Endothelial cell of umbilical vein (primary cell): ENCODE results near the gene MYH10. TPM values are rescaled to one million over a fixed set of nuclear protein-coding genes. Genes with fewer than 3 reads are reported as not detected.

Experiments used
- BruUV-seq: library from RNA; stranded (reverse); fragments of 400-500 nt; replicated peaks from 2 replicates; lab custom pipeline; 2021; lab: Mats Ljungman, UMichigan
- CTCF ChIA-PET: fragments of 300-600, 350-600 bp; sonication (Branson Sonifier 250); formaldehyde crosslinking; loops from one replicate; lab custom pipeline; 2021; ENCODE audit warnings: antibody characterized with exemption, inconsistent platforms; lab: Charles Lee
- POLR2A ChIA-PET: fragments of 300-600, 350-600 bp; sonication (Branson Sonifier 250); formaldehyde crosslinking; loops from one replicate; lab custom pipeline; 2021; ENCODE audit warnings: antibody characterized with exemption, inconsistent platforms; lab: Charles Lee
- DNase-seq: peaks from one replicate; pipeline ENCODE4 v3.0.0-alpha.2; 2011; ENCODE audit warnings: low read depth, low spot score
- FAIRE-seq: peaks from 2 replicates; lab custom pipeline; 2011; peaks lifted over from hg19 to GRCh38; lab: Jason Lieb, UNC
- H2AFZ ChIP-seq: 2 replicates; pipeline ENCODE4 v1.6.0; 2012; ENCODE audit warnings: low read depth, low read length, control low read depth, inconsistent platforms
- H3K27ac ChIP-seq: 2 replicates; pipeline ENCODE4 v1.5.1; 2011; ENCODE audit warnings: low read depth, mild to moderate bottlenecking, control low read depth, low read length, moderate library complexity; ENCODE audit not compliant: insufficient read depth
- H3K27me3 ChIP-seq, 2 experiments: 2 replicates each; pipeline versions ENCODE4 v1.6.0 to v1.6.1; 2011; ENCODE audit warnings: low read length in 2 of 2, mixed read lengths in 1 of 2; ENCODE audit not compliant: control insufficient read depth in 2 of 2, insufficient read depth in 2 of 2
- H3K36me3 ChIP-seq, 2 experiments: 2 replicates in 1 of 2; 3 replicates in 1 of 2; pipeline ENCODE4 v1.5.1; 2011; ENCODE audit warnings: low read length in 2 of 2, mild to moderate bottlenecking in 1 of 2, moderate library complexity in 1 of 2; ENCODE audit not compliant: control insufficient read depth in 2 of 2, insufficient read depth in 2 of 2; ENCODE audit errors: extremely low read depth in 1 of 2
- H3K4me1 ChIP-seq: 3 replicates; pipeline ENCODE4 v1.5.1; 2011; ENCODE audit warnings: mild to moderate bottlenecking, low read length; ENCODE audit not compliant: control insufficient read depth, insufficient read depth; ENCODE audit errors: extremely low read depth
- H3K4me2 ChIP-seq: 2 replicates; pipeline ENCODE4 v1.6.1; 2011; ENCODE audit warnings: low read length, control low read depth, mixed read lengths; ENCODE audit not compliant: insufficient read depth
- H3K4me3 ChIP-seq, 3 experiments: fragments of 200-600 bp in 1 of 3; sonication (generic), shearing (Covaris generic) in 1 of 3; replicated peaks in 1 of 3; 2 replicates each; pipeline ENCODE4 v1.5.1; 2011 to 2016; ENCODE audit warnings: control low read depth in 3 of 3, low read length in 3 of 3, mild to moderate bottlenecking in 2 of 3, inconsistent platforms in 1 of 3, low read depth in 1 of 3, moderate library complexity in 1 of 3; ENCODE audit not compliant: insufficient read depth in 1 of 3
- H3K79me2 ChIP-seq: 2 replicates; pipeline ENCODE4 v1.6.0; 2012; ENCODE audit warnings: low read length, inconsistent platforms; ENCODE audit not compliant: control insufficient read depth, insufficient read depth
- H3K9ac ChIP-seq: replicated peaks from 2 replicates; pipeline ENCODE3; 2011; ENCODE audit warnings: low read length, control low read depth; ENCODE audit not compliant: insufficient read depth; ENCODE audit errors: extremely low read depth
- H3K9me1 ChIP-seq: replicated peaks from 3 replicates; pipeline ENCODE4 v1.6.0; 2011; ENCODE audit warnings: mild to moderate bottlenecking, low read length; ENCODE audit not compliant: control insufficient read depth, insufficient read depth; ENCODE audit errors: extremely low read depth
- H3K9me3 ChIP-seq: replicated peaks from 2 replicates; pipeline ENCODE4 v1.5.1; 2012; ENCODE audit warnings: low read length, inconsistent platforms; ENCODE audit not compliant: control insufficient read depth, insufficient read depth
- H4K20me1 ChIP-seq: replicated peaks from 2 replicates; pipeline ENCODE3; 2011; ENCODE audit warnings: mild to moderate bottlenecking, low read length; ENCODE audit not compliant: control insufficient read depth, insufficient read depth; ENCODE audit errors: extremely low read depth
- CTCF ChIP-seq, 2 donors: IDR thresholded peaks; 1 replicate in 1 of 2; 2 replicates in 1 of 2; pipeline ENCODE4 v1.5.1; 2011; ENCODE audit warnings: low read length in 2 of 2, mild to moderate bottlenecking in 2 of 2, moderate library complexity in 2 of 2, control low read depth in 1 of 2, inconsistent platforms in 1 of 2, low read depth in 1 of 2; ENCODE audit not compliant: insufficient read depth in 1 of 2; ENCODE audit errors: extremely low read depth in 1 of 2
- EZH2 ChIP-seq: IDR thresholded peaks from 2 replicates; pipeline ENCODE4 v1.6.1; 2012; ENCODE audit warnings: borderline replicate concordance, low read depth, mild to moderate bottlenecking, moderate library complexity, low read length, inconsistent platforms; ENCODE audit not compliant: severe bottlenecking
- FOS ChIP-seq: IDR thresholded peaks from 2 replicates; pipeline ENCODE4 v1.6.1; 2011; ENCODE audit warnings: mild to moderate bottlenecking, low read length, moderate library complexity, borderline replicate concordance; ENCODE audit not compliant: insufficient read depth
- GATA2 ChIP-seq: IDR thresholded peaks from 2 replicates; pipeline ENCODE4 v1.7.0; 2011; ENCODE audit warnings: low read depth, mild to moderate bottlenecking, moderate library complexity, mixed read lengths, low read length; ENCODE audit not compliant: insufficient read length, insufficient read depth
- JUN ChIP-seq: IDR thresholded peaks from 2 replicates; pipeline ENCODE4 v1.6.1; 2011; ENCODE audit warnings: borderline replicate concordance, low read depth; ENCODE audit not compliant: insufficient read length, insufficient read depth
- MAX ChIP-seq: IDR thresholded peaks from 2 replicates; pipeline ENCODE4 v1.6.1; 2011; ENCODE audit not compliant: insufficient read depth, insufficient read length
- MYC ChIP-seq: IDR thresholded peaks from one replicate; pipeline ENCODE4 v1.6.1; 2011; ENCODE audit warnings: mild to moderate bottlenecking, low read depth, low read length
- POLR2A ChIP-seq: IDR thresholded peaks from 2 replicates; pipeline ENCODE4 v1.6.1; 2012; ENCODE audit warnings: low read depth, mild to moderate bottlenecking, control low read depth, low read length
- POLR2AphosphoS5 ChIP-seq: IDR thresholded peaks from 2 replicates; pipeline ENCODE4 v1.6.1; 2012; ENCODE audit warnings: low read depth, mild to moderate bottlenecking, control low read depth, low read length, moderate library complexity; ENCODE audit not compliant: insufficient read depth
- dilution Hi-C: fragments of 300-500 bp; cut with MboI; formaldehyde crosslinking; loops from one replicate; pipeline ENCODE4 v1.15.0; 2019; ENCODE audit warnings: low sequenced_read_pairs; ENCODE audit not compliant: extremely low pct_ligation_motif_present
- intact Hi-C: fragments of 100-400 bp; cut with micrococcal nuclease; formaldehyde crosslinking; loops from one replicate; pipeline ENCODE4 v1.10.0; 2022
- polyA plus RNA-seq, 4 experiments: library from polyadenylated mRNA; depleted of rRNA in 3 of 4; stranded (reverse) in 3 of 4; unstranded in 1 of 4; fragments of >200 nt; gene quantifications; 2 replicates each; pipeline versions ENCODE4 v1.2.1 to v1.2.3, GENCODE V29; 2011 to 2012; ENCODE audit warnings: missing spikeins in 1 of 4
- total RNA-seq: library from RNA; stranded (reverse); gene quantifications from 2 replicates; pipeline ENCODE4 v1.2.3, GENCODE V29; 2021

MYH10 gene
- total and polyA plus RNA-seq, 2 donors (not counting 3 experiments of a cell fraction or from before 2014, with no cell fraction given) = 73.4 to 232 TPM

- dilution Hi-C loops = no loop called here
- Histone ChIP-seq H3K27me3 (peaks cover 0 to 2% of the 10 kb centered on the region in 2 experiments), H3K27ac (peak overlapping the region; percentile 34), H3K9me3 (no peaks in the 10 kb centered on the region), H4K20me1 (no peaks in the 10 kb centered on the region), H3K79me2 (no peaks in the 10 kb centered on the region), H3K4me2 (peak overlapping the region; percentile 32), H3K4me3 (no peak overlapping the region), H3K36me3 (no peaks in the 10 kb centered on the region), H3K4me1 (peaks cover 18% of the 10 kb centered on the region), H3K9me1 (no peaks in the 10 kb centered on the region), H2AFZ (no peak overlapping the region), H3K9ac (no peak overlapping the region)
- ChIA-PET CTCF (interaction anchor here (1.0 to 1.2 kb wide), 2 partner anchors 12 to 72 kb away, joined by 3 to 7 read pairs; no protein-coding TSS in a partner anchor), POLR2A (no interaction called here)
- TF ChIP-seq JUN (no peak), GATA2 (peak; percentile 68)
- FAIRE-seq (peak; percentile 71), DNase-seq (peak; percentile 86)
- intact Hi-C loops = no loop called here
- BruUV-seq = no TSS peak
These were observed 43.1 kb upstream of the MYH10 start for GRCh38 chr17:8673612-8674011.

GRCh38 chr17:8672326-8672725, 41.8 kb upstream of the MYH10 start:
- no peak overlapping the region for H3K9ac ChIP-seq
- H3K9me1 ChIP-seq = no peaks in the 10 kb centered on the region
- H2AFZ ChIP-seq = no peak overlapping the region
- FAIRE-seq (no peak), DNase-seq (no peak)
- POLR2A ChIA-PET = no interaction called here
- no peak overlapping the region for H3K4me2 ChIP-seq
- dilution Hi-C loops (no loop called here), intact Hi-C loops (no loop called here)
- no peaks in the 10 kb centered on the region for H3K9me3 ChIP-seq
- BruUV-seq = no TSS peak
- peaks cover 21% of the 10 kb centered on the region for H3K4me1 ChIP-seq
- H3K79me2 ChIP-seq = no peaks in the 10 kb centered on the region
- H3K36me3 ChIP-seq = no peaks in the 10 kb centered on the region
- H3K27me3 ChIP-seq = no peaks in the 10 kb centered on the region
- TF ChIP-seq EZH2 = no peak
- TF ChIP-seq POLR2A = no peak
- TF ChIP-seq MYC = no peak
- TF ChIP-seq MAX = no peak
- TF ChIP-seq GATA2 = no peak
- TF ChIP-seq CTCF (IDR thresholded peaks at IDR 0.05; ENCODE audit: extremely low read depth in 1 of 2, insufficient read depth in 1 of 2, low read depth in 1 of 2, low read length in 2 of 2) = no peak
- TF ChIP-seq FOS = no peak
- no peak for TF ChIP-seq POLR2AphosphoS5
- TF ChIP-seq JUN = no peak
- CTCF ChIA-PET = interaction anchor here (1.7 kb wide), 1 partner anchor 9 kb away, joined by 3 read pairs; no protein-coding TSS in a partner anchor
- no peak overlapping the region for H3K27ac ChIP-seq
- no peaks in the 10 kb centered on the region for H4K20me1 ChIP-seq
- H3K4me3 ChIP-seq = no peak overlapping the region
